Skin of body (tissue), 2 donors: ENCODE measurements around the gene PGAM5. TPM values are rescaled to one million over a fixed set of nuclear protein-coding genes. Genes with fewer than 3 reads are reported as not detected.

Source experiments
- DNase-seq: peaks from one replicate; lab custom pipeline; 2025; lab: John Stamatoyannopoulos, UW
- total RNA-seq: library from RNA; depleted of rRNA; stranded (reverse); fragments of >200 nt; gene quantifications from one replicate; pipeline ENCODE4 v1.2.3, GENCODE V29; 2014

Gene PGAM5
- total RNA-seq: 16.3 TPM

- DNase-seq: peak; percentile 65
Observed at GRCh38 chr12:132710405-132711079, at the start of gene PGAM5. Gene PGAM5 (plus strand): TSS chr12:132710842. CDS start chr12:132710877, 35 bp downstream.

- no peak for DNase-seq
Observed at GRCh38 chr12:132660996-132661395, 49.6 kb upstream of the PGAM5 start.

- no peak for DNase-seq
Observed at GRCh38 chr12:132661972-132662371, 48.7 kb upstream of the PGAM5 start.

- no peak for DNase-seq
Observed at GRCh38 chr12:132662901-132663755, 47.5 kb upstream of the PGAM5 start.

- DNase-seq: no peak
Observed at GRCh38 chr12:132664206-132665148, 46.2 kb upstream of the PGAM5 start.

GRCh38 chr12:132665149-132665491, 45.5 kb upstream of the PGAM5 start:
- DNase-seq: no peak

GRCh38 chr12:132665794-132666193, 44.8 kb upstream of the PGAM5 start:
- DNase-seq: no peak

- DNase-seq: no peak
Observed at GRCh38 chr12:132668191-132669088, 42.2 kb upstream of the PGAM5 start.

- DNase-seq: no peak
Observed at GRCh38 chr12:132669166-132669879, 41.3 kb upstream of the PGAM5 start.

GRCh38 chr12:132672116-132672515, 38.5 kb upstream of the PGAM5 start:
- DNase-seq: no peak

GRCh38 chr12:132672678-132673077, 38.0 kb upstream of the PGAM5 start:
- DNase-seq: no peak

GRCh38 chr12:132673288-132674179, 37.1 kb upstream of the PGAM5 start:
- no peak for DNase-seq

- DNase-seq: no peak
Observed at GRCh38 chr12:132674561-132674960, 36.1 kb upstream of the PGAM5 start.

GRCh38 chr12:132675757-132676432, 34.7 kb upstream of the PGAM5 start:
- no peak for DNase-seq

GRCh38 chr12:132677492-132677891, 33.1 kb upstream of the PGAM5 start:
- no peak for DNase-seq

GRCh38 chr12:132685400-132685799, 25.2 kb upstream of the PGAM5 start:
- DNase-seq: no peak

- peak; percentile 39 for DNase-seq
Observed at GRCh38 chr12:132686825-132687210, 23.8 kb upstream of the PGAM5 start.
